DOHH2 (cell line): Measurements from ENCODE around the gene AURKB.

Experiments used
- H3F3A ChIP-seq: fragments of 200-600 bp; sonication (generic), shearing (Covaris generic); 2 replicates; pipeline ENCODE4 v1.6.0; 2016; ENCODE audit warnings: antibody characterized with exemption, mild to moderate bottlenecking; ENCODE audit not compliant: control insufficient read depth, insufficient read depth
- H3K27ac ChIP-seq: fragments of 200-600 bp; sonication (generic); 2 replicates; pipeline ENCODE4 v1.5.1; 2014; ENCODE audit warnings: low read depth, mild to moderate bottlenecking, low read length, moderate library complexity
- H3K27me3 ChIP-seq: fragments of 200-600 bp; sonication (generic); 2 replicates; pipeline ENCODE4 v1.6.1; 2014; ENCODE audit warnings: mild to moderate bottlenecking, low read length, mixed read lengths; ENCODE audit not compliant: control insufficient read depth
- H3K36me3 ChIP-seq: fragments of 200-600 bp; sonication (generic); 2 replicates; pipeline ENCODE4 v1.6.1; 2014; ENCODE audit warnings: mild to moderate bottlenecking, low read length, moderate library complexity, mixed read lengths; ENCODE audit not compliant: control insufficient read depth
- H3K4me1 ChIP-seq: fragments of 200-600 bp; sonication (generic); 2 replicates; pipeline ENCODE4 v1.6.1; 2014; ENCODE audit warnings: mild to moderate bottlenecking, low read length, mixed read lengths; ENCODE audit not compliant: control insufficient read depth
- H3K4me2 ChIP-seq: fragments of 200-600 bp; sonication (generic); 2 replicates; pipeline ENCODE4 v1.6.0; 2014; ENCODE audit warnings: mild to moderate bottlenecking, low read length, moderate library complexity
- H3K4me3 ChIP-seq: fragments of 200-600 bp; sonication (generic); 2 replicates; pipeline ENCODE4 v1.5.1; 2014; ENCODE audit warnings: mild to moderate bottlenecking, low read length, mixed read lengths
- H3K79me2 ChIP-seq: fragments of 200-600 bp; sonication (generic); 2 replicates; pipeline ENCODE4 v1.6.1; 2014; ENCODE audit warnings: mild to moderate bottlenecking, low read length, mixed read lengths; ENCODE audit not compliant: control insufficient read depth
- H3K9me2 ChIP-seq: fragments of 200-600 bp; sonication (generic); replicated peaks from 2 replicates; pipeline ENCODE4 v1.6.1; 2014; ENCODE audit warnings: mild to moderate bottlenecking, low read length, mixed read lengths; ENCODE audit not compliant: control insufficient read depth
- H3K9me3 ChIP-seq: fragments of 200-600 bp; sonication (generic); 2 replicates; pipeline ENCODE4 v1.6.1; 2014; ENCODE audit warnings: antibody characterized with exemption, low read length, mixed read lengths; ENCODE audit not compliant: control insufficient read depth, insufficient read depth
- H4K20me1 ChIP-seq: fragments of 200-600 bp; sonication (generic); 2 replicates; pipeline ENCODE4 v1.6.0; 2014; ENCODE audit warnings: low read depth, mild to moderate bottlenecking, antibody characterized with exemption, low read length, moderate library complexity; ENCODE audit not compliant: control insufficient read depth, insufficient read depth
- EZH2phosphoT487 ChIP-seq: fragments of 200-600 bp; sonication (generic); IDR thresholded peaks from 2 replicates; pipeline ENCODE4 v1.6.1; 2017; ENCODE audit warnings: borderline replicate concordance, mild to moderate bottlenecking, antibody characterized with exemption, low read length, moderate library complexity, mixed read lengths
- TF ChIP-seq, protein P1 (sequence below): fragments of 200-600 bp; sonication (generic); IDR thresholded peaks from one replicate; pipeline ENCODE4 v1.5.1; 2014; ENCODE audit warnings: antibody characterized with exemption, mild to moderate bottlenecking, low read depth, low read length; ENCODE audit not compliant: poor library complexity, severe bottlenecking

AURKB gene

GRCh38 chr17:8212312-8213180 lies 2.2 kb upstream of the AURKB start:
- Histone ChIP-seq H3K4me2 (no peak overlapping the region), H3K9me3 (no peaks in the 10 kb centered on the region), H3K79me2 (peaks cover 32% of the 10 kb centered on the region), H3F3A (peaks cover 20% of the 10 kb centered on the region), H3K27ac (no peak overlapping the region), H3K36me3 (peaks cover 25% of the 10 kb centered on the region), H3K4me3 (no peak overlapping the region), H3K9me2 (no peaks in the 10 kb centered on the region), H3K4me1 (peaks cover 25% of the 10 kb centered on the region), H4K20me1 (peaks cover 3% of the 10 kb centered on the region), H3K27me3 (no peaks in the 10 kb centered on the region)
- TF ChIP-seq EZH2phosphoT487 = no peak
- TF ChIP-seq, protein P1, sequence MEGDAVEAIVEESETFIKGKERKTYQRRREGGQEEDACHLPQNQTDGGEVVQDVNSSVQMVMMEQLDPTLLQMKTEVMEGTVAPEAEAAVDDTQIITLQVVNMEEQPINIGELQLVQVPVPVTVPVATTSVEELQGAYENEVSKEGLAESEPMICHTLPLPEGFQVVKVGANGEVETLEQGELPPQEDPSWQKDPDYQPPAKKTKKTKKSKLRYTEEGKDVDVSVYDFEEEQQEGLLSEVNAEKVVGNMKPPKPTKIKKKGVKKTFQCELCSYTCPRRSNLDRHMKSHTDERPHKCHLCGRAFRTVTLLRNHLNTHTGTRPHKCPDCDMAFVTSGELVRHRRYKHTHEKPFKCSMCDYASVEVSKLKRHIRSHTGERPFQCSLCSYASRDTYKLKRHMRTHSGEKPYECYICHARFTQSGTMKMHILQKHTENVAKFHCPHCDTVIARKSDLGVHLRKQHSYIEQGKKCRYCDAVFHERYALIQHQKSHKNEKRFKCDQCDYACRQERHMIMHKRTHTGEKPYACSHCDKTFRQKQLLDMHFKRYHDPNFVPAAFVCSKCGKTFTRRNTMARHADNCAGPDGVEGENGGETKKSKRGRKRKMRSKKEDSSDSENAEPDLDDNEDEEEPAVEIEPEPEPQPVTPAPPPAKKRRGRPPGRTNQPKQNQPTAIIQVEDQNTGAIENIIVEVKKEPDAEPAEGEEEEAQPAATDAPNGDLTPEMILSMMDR = no peak

DNA sequence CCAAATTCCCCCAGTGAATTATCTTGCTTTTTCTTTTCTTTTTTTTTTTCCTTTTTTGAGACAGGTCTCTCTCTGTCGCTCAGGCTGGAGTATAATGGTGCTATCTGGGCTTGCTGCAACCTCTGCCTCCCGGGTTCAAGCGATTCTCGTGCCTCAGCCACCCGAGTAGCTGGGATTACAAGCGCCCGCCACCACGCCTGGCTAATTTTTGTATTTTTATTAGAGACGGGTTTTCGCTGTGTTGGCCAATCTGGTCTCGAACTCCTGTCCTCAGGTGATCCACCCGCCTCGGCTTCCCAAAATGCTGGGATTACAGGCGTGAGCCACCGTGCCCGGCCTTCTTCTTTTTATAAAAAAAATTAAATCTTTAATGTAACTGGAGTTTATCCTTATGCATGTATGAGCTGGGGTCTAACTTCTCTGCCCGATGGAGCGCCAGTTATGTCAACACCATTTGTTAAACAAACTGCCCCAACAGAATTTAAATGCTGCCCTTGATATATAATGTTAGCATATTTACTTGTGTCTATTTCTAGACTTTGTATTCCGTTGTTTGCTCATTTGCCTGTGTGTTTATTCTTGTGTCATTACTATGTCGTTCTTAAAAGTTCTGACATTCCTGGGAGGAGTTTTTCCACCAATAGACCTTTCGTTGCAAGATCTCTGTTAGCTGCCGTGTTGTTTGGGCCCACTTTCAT lies 535 bp upstream of the AURKB start:
- TF ChIP-seq, protein P1 = no peak
- TF ChIP-seq EZH2phosphoT487 = no peak
- H3K4me1 ChIP-seq = peaks cover 27% of the 10 kb centered on the region
- peaks cover 20% of the 10 kb centered on the region for H3F3A ChIP-seq
- H3K79me2 ChIP-seq = peaks cover 46% of the 10 kb centered on the region
- H3K9me2 ChIP-seq = no peaks in the 10 kb centered on the region
- peak overlapping the region; percentile 67 for H3K4me2 ChIP-seq
- H3K9me3 ChIP-seq = no peaks in the 10 kb centered on the region
- peak overlapping the region; percentile 96 for H3K4me3 ChIP-seq
- H4K20me1 ChIP-seq = peaks cover 11% of the 10 kb centered on the region
- H3K36me3 ChIP-seq = peaks cover 41% of the 10 kb centered on the region
- peak overlapping the region; percentile 88 for H3K27ac ChIP-seq
- no peaks in the 10 kb centered on the region for H3K27me3 ChIP-seq

DNA sequence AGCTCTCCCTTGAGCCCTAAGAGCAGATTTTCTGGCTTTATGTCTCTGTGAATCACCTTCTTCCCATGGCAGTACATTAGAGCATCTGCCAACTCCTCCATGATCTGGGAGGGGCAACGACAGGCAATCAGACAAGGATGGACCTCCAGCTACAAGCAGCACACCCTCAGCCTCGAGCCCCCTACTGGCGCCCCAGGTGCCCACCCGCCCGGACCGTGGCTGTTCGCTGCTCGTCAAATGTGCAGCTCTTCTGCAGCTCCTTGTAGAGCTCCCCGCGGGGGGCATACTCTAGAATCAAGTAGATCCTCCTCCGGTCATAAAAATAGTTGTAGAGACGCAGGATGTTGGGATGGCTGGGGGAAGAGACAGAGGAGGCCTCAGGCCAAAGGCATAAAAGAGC lies 3.8 kb downstream of the AURKB start:
- peaks cover 22% of the 10 kb centered on the region for H3K4me1 ChIP-seq
- no peak overlapping the region for H3K4me3 ChIP-seq
- no peaks in the 10 kb centered on the region for H3K27me3 ChIP-seq
- H3K9me3 ChIP-seq = no peaks in the 10 kb centered on the region
- H3F3A ChIP-seq = peaks cover 28% of the 10 kb centered on the region
- H3K9me2 ChIP-seq = no peaks in the 10 kb centered on the region
- peaks cover 71% of the 10 kb centered on the region for H3K36me3 ChIP-seq
- peaks cover 46% of the 10 kb centered on the region for H3K79me2 ChIP-seq
- no peak overlapping the region for H3K4me2 ChIP-seq
- peaks cover 11% of the 10 kb centered on the region for H4K20me1 ChIP-seq
- H3K27ac ChIP-seq = no peak overlapping the region
- no peak for TF ChIP-seq EZH2phosphoT487
- TF ChIP-seq, protein P1 = no peak
